Measurements from ENCODE around the gene MDM4.

DNA sequence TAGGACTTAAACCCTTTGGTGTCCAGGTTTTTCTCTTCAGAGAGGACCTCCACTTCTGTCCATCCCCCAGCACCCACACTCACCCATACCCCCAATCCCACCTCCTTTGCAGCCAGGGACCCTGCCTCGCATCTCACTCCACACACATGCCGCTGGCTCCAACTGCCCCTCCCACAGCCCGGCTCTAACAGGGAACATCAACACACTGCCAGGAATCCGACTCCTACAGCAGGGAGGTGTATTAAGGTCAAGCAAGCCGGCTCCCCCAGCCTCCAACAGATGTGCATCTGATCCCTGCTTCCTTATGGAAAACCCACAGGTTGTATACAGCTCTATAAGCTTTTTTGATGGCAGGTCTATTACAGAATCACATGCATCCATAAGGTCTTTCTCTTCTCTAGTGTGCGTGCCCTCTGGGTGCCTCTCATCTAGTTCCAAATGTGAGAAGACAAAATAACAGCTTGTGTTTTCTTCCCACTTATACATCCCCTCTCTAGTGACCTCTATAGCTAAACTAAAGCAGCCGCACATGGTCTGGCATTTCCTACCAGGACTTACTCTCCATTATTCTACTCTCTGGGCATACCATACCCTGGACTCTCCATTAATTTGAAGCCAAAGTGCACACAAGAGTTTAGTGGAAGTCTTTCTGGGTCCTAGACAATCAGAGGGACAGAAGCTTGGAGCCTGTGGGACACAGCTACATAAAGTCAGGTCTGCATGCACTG is 37.9 kb upstream of the MDM4 start:
- TF ChIP-seq ZNF384 (IDR thresholded peaks at IDR 0.05), result no peak
- TF ChIP-seq BHLHE40 (IDR thresholded peaks at IDR 0.05; ENCODE audit: borderline replicate concordance), result no peak
- TF ChIP-seq ELF4 (IDR thresholded peaks at IDR 0.05), result no peak
- no peak for TF ChIP-seq TARDBP (IDR thresholded peaks at IDR 0.05)
- TF ChIP-seq SUZ12 (IDR thresholded peaks at IDR 0.05), result no peak
- TF ChIP-seq SP1 (IDR thresholded peaks at IDR 0.05), result no peak
